GM10266 (cell line): ENCODE data around the gene MAPKAP1.

ENCODE experiments used
- DNase-seq: peaks from one replicate; pipeline ENCODE4 v3.0.0; 2012; ENCODE audit errors: extremely low spot score
- CTCF ChIP-seq: IDR thresholded peaks from 2 replicates; pipeline ENCODE4 v1.5.1; 2012; ENCODE audit warnings: mild to moderate bottlenecking, low read depth; ENCODE audit not compliant: control insufficient read depth, insufficient read depth; ENCODE audit errors: missing control alignments

Gene MAPKAP1

GRCh38 chr9:125651576-125652232 is 55.3 kb downstream of the MAPKAP1 start:
- TF ChIP-seq CTCF: no peak
- no peak for DNase-seq

- peak; percentile 66 for DNase-seq
- no peak for TF ChIP-seq CTCF
These were observed 56.7 kb downstream of the MAPKAP1 start for GRCh38 chr9:125650271-125650737.

GRCh38 chr9:125649826-125650225 is 57.2 kb downstream of the MAPKAP1 start:
- no peak for DNase-seq
- no peak for TF ChIP-seq CTCF

- no peak for DNase-seq
- no peak for TF ChIP-seq CTCF
These were observed 57.7 kb downstream of the MAPKAP1 start for GRCh38 chr9:125649315-125649714.

- no peak for DNase-seq
These were observed 58.7 kb downstream of the MAPKAP1 start for GRCh38 chr9:125648294-125648693.

GRCh38 chr9:125646621-125647100 is 60.3 kb downstream of the MAPKAP1 start:
- no peak for DNase-seq
- TF ChIP-seq CTCF: no peak

More at GRCh38 chr9:125648294-125648693, 58.7 kb downstream of the MAPKAP1 start:
- TF ChIP-seq CTCF: no peak

GRCh38 chr9:125646217-125646616 is 60.8 kb downstream of the MAPKAP1 start:
- TF ChIP-seq CTCF: no peak
- DNase-seq: no peak
